ENCODE data around the gene GALNT18.

GALNT18 gene

GRCh38 chr11:11313426-11313825, 308.4 kb downstream of the GALNT18 start:
- Mint-ChIP-seq H3K27me3 (no peaks in the 10 kb centered on the region), H3K27ac (no peak overlapping the region), H3K36me3 (peaks cover under 1% of the 10 kb centered on the region), H3K4me3 (no peak overlapping the region), H3K9me3 (no peaks in the 10 kb centered on the region), H3K4me1 (peaks cover 6% of the 10 kb centered on the region)

- Mint-ChIP-seq H3K27me3 (no peaks in the 10 kb centered on the region), H3K9me3 (no peaks in the 10 kb centered on the region), H3K27ac (no peak overlapping the region), H3K36me3 (peaks cover 2% of the 10 kb centered on the region), H3K4me3 (no peak overlapping the region), H3K4me1 (peaks cover 6% of the 10 kb centered on the region)
Observed at GRCh38 chr11:11312738-11313137, 309.1 kb downstream of the GALNT18 start.

GRCh38 chr11:11311169-11311568, 310.6 kb downstream of the GALNT18 start:
- Mint-ChIP-seq H3K4me3 (no peak overlapping the region), H3K36me3 (peaks cover 2% of the 10 kb centered on the region)

GRCh38 chr11:11309906-11310305, 311.9 kb downstream of the GALNT18 start:
- no peak overlapping the region for H3K4me3 Mint-ChIP-seq
- H3K27ac Mint-ChIP-seq: no peak overlapping the region
- peaks cover 6% of the 10 kb centered on the region for H3K4me1 Mint-ChIP-seq
- H3K27me3 Mint-ChIP-seq: no peaks in the 10 kb centered on the region
- no peaks in the 10 kb centered on the region for H3K9me3 Mint-ChIP-seq
- H3K36me3 Mint-ChIP-seq: peaks cover 2% of the 10 kb centered on the region

More at GRCh38 chr11:11311169-11311568, 310.6 kb downstream of the GALNT18 start:
- peaks cover 6% of the 10 kb centered on the region for H3K4me1 Mint-ChIP-seq
- H3K27ac Mint-ChIP-seq: no peak overlapping the region
- H3K9me3 Mint-ChIP-seq: no peaks in the 10 kb centered on the region
- H3K27me3 Mint-ChIP-seq: no peaks in the 10 kb centered on the region

- Mint-ChIP-seq H3K9me3 (no peaks in the 10 kb centered on the region), H3K27ac (no peak overlapping the region), H3K36me3 (peaks cover 2% of the 10 kb centered on the region), H3K4me3 (no peak overlapping the region), H3K27me3 (no peaks in the 10 kb centered on the region), H3K4me1 (peaks cover 6% of the 10 kb centered on the region)
Observed at GRCh38 chr11:11308249-11308648, 313.6 kb downstream of the GALNT18 start.

GRCh38 chr11:11306855-11307254, 314.9 kb downstream of the GALNT18 start:
- Mint-ChIP-seq H3K9me3 (no peaks in the 10 kb centered on the region), H3K27me3 (no peaks in the 10 kb centered on the region), H3K36me3 (peaks cover 2% of the 10 kb centered on the region), H3K27ac (no peak overlapping the region), H3K4me3 (no peak overlapping the region), H3K4me1 (peaks cover 6% of the 10 kb centered on the region)

- Mint-ChIP-seq H3K4me1 (no peaks in the 10 kb centered on the region), H3K9me3 (no peaks in the 10 kb centered on the region), H3K4me3 (no peak overlapping the region), H3K27ac (no peak overlapping the region), H3K36me3 (peaks cover 2% of the 10 kb centered on the region), H3K27me3 (no peaks in the 10 kb centered on the region)
Observed at GRCh38 chr11:11304550-11304949, 317.3 kb downstream of the GALNT18 start.

GRCh38 chr11:11302565-11302964, 319.2 kb downstream of the GALNT18 start:
- Mint-ChIP-seq H3K27me3 (no peaks in the 10 kb centered on the region), H3K9me3 (no peaks in the 10 kb centered on the region), H3K27ac (no peak overlapping the region), H3K36me3 (no peaks in the 10 kb centered on the region), H3K4me3 (no peak overlapping the region), H3K4me1 (no peaks in the 10 kb centered on the region)

GRCh38 chr11:11301212-11301611, 320.6 kb downstream of the GALNT18 start:
- Mint-ChIP-seq H3K27me3 (no peaks in the 10 kb centered on the region), H3K4me3 (no peak overlapping the region), H3K36me3 (no peaks in the 10 kb centered on the region), H3K27ac (no peak overlapping the region), H3K4me1 (no peaks in the 10 kb centered on the region), H3K9me3 (no peaks in the 10 kb centered on the region)

- no peak overlapping the region for H3K4me3 Mint-ChIP-seq
- H3K27ac Mint-ChIP-seq: no peak overlapping the region
- no peaks in the 10 kb centered on the region for H3K27me3 Mint-ChIP-seq
- no peaks in the 10 kb centered on the region for H3K9me3 Mint-ChIP-seq
- H3K36me3 Mint-ChIP-seq: no peaks in the 10 kb centered on the region
- no peaks in the 10 kb centered on the region for H3K4me1 Mint-ChIP-seq
Observed at GRCh38 chr11:11297578-11297977, 324.2 kb downstream of the GALNT18 start.

GRCh38 chr11:11296434-11296833, 325.4 kb downstream of the GALNT18 start:
- H3K4me3 Mint-ChIP-seq: no peak overlapping the region
- H3K9me3 Mint-ChIP-seq: no peaks in the 10 kb centered on the region
- no peaks in the 10 kb centered on the region for H3K4me1 Mint-ChIP-seq
- H3K36me3 Mint-ChIP-seq: no peaks in the 10 kb centered on the region
- H3K27me3 Mint-ChIP-seq: no peaks in the 10 kb centered on the region
- H3K27ac Mint-ChIP-seq: no peak overlapping the region

- no peaks in the 10 kb centered on the region for H3K4me1 Mint-ChIP-seq
- no peaks in the 10 kb centered on the region for H3K9me3 Mint-ChIP-seq
- no peaks in the 10 kb centered on the region for H3K36me3 Mint-ChIP-seq
- H3K4me3 Mint-ChIP-seq: no peak overlapping the region
- H3K27ac Mint-ChIP-seq: no peak overlapping the region
- no peaks in the 10 kb centered on the region for H3K27me3 Mint-ChIP-seq
Observed at GRCh38 chr11:11294551-11294855, 327.3 kb downstream of the GALNT18 start.

- Mint-ChIP-seq H3K4me3 (no peak overlapping the region), H3K27me3 (no peaks in the 10 kb centered on the region), H3K9me3 (no peaks in the 10 kb centered on the region), H3K4me1 (no peaks in the 10 kb centered on the region), H3K36me3 (no peaks in the 10 kb centered on the region), H3K27ac (no peak overlapping the region)
Observed at GRCh38 chr11:11293798-11294550, 327.8 kb downstream of the GALNT18 start.

GRCh38 chr11:11292839-11293238, 329.0 kb downstream of the GALNT18 start:
- no peak overlapping the region for H3K27ac Mint-ChIP-seq
- H3K9me3 Mint-ChIP-seq: no peaks in the 10 kb centered on the region
- no peak overlapping the region for H3K4me3 Mint-ChIP-seq
- H3K27me3 Mint-ChIP-seq: peaks cover 3% of the 10 kb centered on the region
- no peaks in the 10 kb centered on the region for H3K36me3 Mint-ChIP-seq
- no peaks in the 10 kb centered on the region for H3K4me1 Mint-ChIP-seq

GRCh38 chr11:11291041-11292015, 330.5 kb downstream of the GALNT18 start:
- no peaks in the 10 kb centered on the region for H3K36me3 Mint-ChIP-seq
- no peak overlapping the region for H3K27ac Mint-ChIP-seq
- H3K9me3 Mint-ChIP-seq: no peaks in the 10 kb centered on the region
- H3K4me3 Mint-ChIP-seq: no peak overlapping the region
- H3K4me1 Mint-ChIP-seq: no peaks in the 10 kb centered on the region
- H3K27me3 Mint-ChIP-seq: peaks cover 3% of the 10 kb centered on the region

- H3K27ac Mint-ChIP-seq: no peak overlapping the region
- H3K27me3 Mint-ChIP-seq: peaks cover 3% of the 10 kb centered on the region
- H3K4me3 Mint-ChIP-seq: no peak overlapping the region
- H3K9me3 Mint-ChIP-seq: no peaks in the 10 kb centered on the region
- no peaks in the 10 kb centered on the region for H3K4me1 Mint-ChIP-seq
- no peaks in the 10 kb centered on the region for H3K36me3 Mint-ChIP-seq
Observed at GRCh38 chr11:11290354-11290753, 331.5 kb downstream of the GALNT18 start.

Measured in activated naive CD4-positive, alpha-beta T cell treated with anti-CD3 and anti-CD28 coated beads, Interleukin-2, amount 50 U/mL, for 24 hours (primary cell).